HG03460 (cell line): ENCODE results near the gene SNN.

ENCODE experiments used
- ATAC-seq: cut with Tn5 transposase; IDR thresholded peaks from one replicate; pipeline ENCODE4 v1.9.1; 2021; ENCODE audit not compliant: unreplicated experiment

The SNN gene

GRCh38 chr16:11696266-11697012 is 28.2 kb downstream of the SNN start:
- no peak for ATAC-seq

GRCh38 chr16:11697319-11697718 is 29.1 kb downstream of the SNN start:
- ATAC-seq = no peak

- no peak for ATAC-seq
Measured at GRCh38 chr16:11698271-11698689, 30.0 kb downstream of the SNN start.

GRCh38 chr16:11699234-11699894 is 31.1 kb downstream of the SNN start:
- no peak for ATAC-seq

- no peak for ATAC-seq
Measured at GRCh38 chr16:11700264-11701029, 32.2 kb downstream of the SNN start.

GRCh38 chr16:11705311-11706025 is 37.2 kb downstream of the SNN start:
- ATAC-seq = no peak

- peak; percentile 80 for ATAC-seq
Measured at GRCh38 chr16:11706180-11706742, 38.0 kb downstream of the SNN start.

- no peak for ATAC-seq
Measured at GRCh38 chr16:11707679-11708197, 39.5 kb downstream of the SNN start.

- ATAC-seq = no peak
Measured at GRCh38 chr16:11708421-11708820, 40.2 kb downstream of the SNN start.

- no peak for ATAC-seq
Measured at GRCh38 chr16:11711662-11712061, 43.4 kb downstream of the SNN start.

GRCh38 chr16:11712122-11712521 is 43.9 kb downstream of the SNN start:
- no peak for ATAC-seq

GRCh38 chr16:11715246-11715947 is 47.1 kb downstream of the SNN start:
- ATAC-seq = no peak

- ATAC-seq = no peak
Measured at GRCh38 chr16:11716336-11716735, 48.1 kb downstream of the SNN start.

- no peak for ATAC-seq
Measured at GRCh38 chr16:11717811-11718210, 49.6 kb downstream of the SNN start.

- no peak for ATAC-seq
Measured at GRCh38 chr16:11719171-11719570, 50.9 kb downstream of the SNN start.

GRCh38 chr16:11719762-11720161 is 51.5 kb downstream of the SNN start:
- no peak for ATAC-seq

- no peak for ATAC-seq
Measured at GRCh38 chr16:11721781-11722467, 53.7 kb downstream of the SNN start.

GRCh38 chr16:11722468-11722808 is 54.2 kb downstream of the SNN start:
- no peak for ATAC-seq

GRCh38 chr16:11725457-11725856 is 57.2 kb downstream of the SNN start:
- ATAC-seq = no peak

- ATAC-seq = no peak
Measured at GRCh38 chr16:11726008-11726407, 57.8 kb downstream of the SNN start.
